Activated CD4-positive, alpha-beta T cell treated with anti-CD3 and anti-CD28 coated beads, Interleukin-10, Interleukin-2, amounts not matched to agents 100 ng/mL and 50 ng/mL, durations not matched to agents 16 hours and 8 hours (primary cell): Measurements from ENCODE around the gene OLIG1.

Source experiments
- DNase-seq: peaks from one replicate; pipeline ENCODE4 v3.0.0-alpha.2; 2020

OLIG1 gene

GRCh38 chr21:33031152-33031911 is 38.6 kb upstream of the OLIG1 start:
- DNase-seq, result no peak

- no peak for DNase-seq
These were observed 37.4 kb upstream of the OLIG1 start for GRCh38 chr21:33032434-33033047.

GRCh38 chr21:33033094-33033951 is 36.6 kb upstream of the OLIG1 start:
- DNase-seq, result no peak

GRCh38 chr21:33033961-33034413 is 36.0 kb upstream of the OLIG1 start:
- DNase-seq, result no peak

- DNase-seq, result no peak
These were observed 34.8 kb upstream of the OLIG1 start for GRCh38 chr21:33035147-33035546.

GRCh38 chr21:33036430-33037162 is 33.3 kb upstream of the OLIG1 start:
- DNase-seq, result peak; percentile 64

GRCh38 chr21:33037501-33037900 is 32.4 kb upstream of the OLIG1 start:
- DNase-seq, result no peak

GRCh38 chr21:33039536-33039935 is 30.4 kb upstream of the OLIG1 start:
- no peak for DNase-seq

- no peak for DNase-seq
These were observed 29.7 kb upstream of the OLIG1 start for GRCh38 chr21:33040215-33040614.

GRCh38 chr21:33041981-33042380 is 28.0 kb upstream of the OLIG1 start:
- no peak for DNase-seq

GRCh38 chr21:33042812-33043211 is 27.1 kb upstream of the OLIG1 start:
- no peak for DNase-seq

GRCh38 chr21:33046455-33046854 is 23.5 kb upstream of the OLIG1 start:
- no peak for DNase-seq

GRCh38 chr21:33047231-33047630 is 22.7 kb upstream of the OLIG1 start:
- no peak for DNase-seq

GRCh38 chr21:33051925-33052324 is 18.0 kb upstream of the OLIG1 start:
- no peak for DNase-seq

- DNase-seq, result no peak
These were observed 16.0 kb upstream of the OLIG1 start for GRCh38 chr21:33053951-33054350.

GRCh38 chr21:33055991-33056390 is 13.9 kb upstream of the OLIG1 start:
- no peak for DNase-seq

- DNase-seq, result no peak
These were observed 12.5 kb upstream of the OLIG1 start for GRCh38 chr21:33057385-33057940.

- DNase-seq, result no peak
These were observed 11.4 kb upstream of the OLIG1 start for GRCh38 chr21:33058527-33058926.

- no peak for DNase-seq
These were observed 11.0 kb upstream of the OLIG1 start for GRCh38 chr21:33058957-33059356.

GRCh38 chr21:33059380-33059841 is 10.5 kb upstream of the OLIG1 start:
- peak; percentile 59 for DNase-seq

GRCh38 chr21:33061233-33061632 is 8.7 kb upstream of the OLIG1 start:
- DNase-seq, result no peak

- no peak for DNase-seq
These were observed 6.5 kb upstream of the OLIG1 start for GRCh38 chr21:33063375-33063883.
